B cell (primary cell): ENCODE results near the gene TMEM109. TPM values are rescaled to one million over a fixed set of nuclear protein-coding genes. Genes with fewer than 3 reads are reported as not detected.

Source experiments
- ATAC-seq: fragments of 200-7000 bp; cut with Tn5 transposase; one replicate; pipeline ENCODE4 v1.10.0; 2021; ENCODE audit warnings: low read depth, mild to moderate bottlenecking, moderate number of reproducible peaks, moderate library complexity
- CTCF ChIA-PET: fragments of 350-600 bp; sonication (Branson Sonifier 250); formaldehyde crosslinking; loops from one replicate; lab custom pipeline; 2021; ENCODE audit warnings: antibody characterized with exemption, inconsistent platforms; lab: Charles Lee
- POLR2A ChIA-PET: fragments of 350-600 bp; sonication (Branson Sonifier 250); formaldehyde crosslinking; loops from one replicate; lab custom pipeline; 2021; ENCODE audit warnings: antibody characterized with exemption; lab: Charles Lee
- DNase-seq: peaks from one replicate; pipeline ENCODE4 v3.0.0; 2013
- H2AFZ ChIP-seq: 2 replicates; pipeline ENCODE4 v1.6.1; 2012; ENCODE audit warnings: mild to moderate bottlenecking, low read depth, low read length; ENCODE audit not compliant: insufficient read depth, poor library complexity, severe bottlenecking
- H3K27ac ChIP-seq, 2 donors: 1 replicate in 1 of 2; 2 replicates in 1 of 2; pipeline ENCODE4 v1.5.1; 2012 to 2013; ENCODE audit warnings: low read length in 2 of 2, mild to moderate bottlenecking in 2 of 2, moderate library complexity in 1 of 2
- H3K27me3 ChIP-seq, 4 experiments: fragments of 200-600 bp in 1 of 4; sonication (generic) in 1 of 4; replicated peaks in 1 of 4; 1 replicate in 2 of 4; 2 replicates in 2 of 4; pipeline versions ENCODE4 v1.6.1 to v1.7.0; 2013 to 2016; ENCODE audit warnings: low read length in 3 of 4, mild to moderate bottlenecking in 2 of 4, mixed read lengths in 1 of 4, moderate library complexity in 1 of 4; ENCODE audit not compliant: insufficient read depth in 4 of 4, control insufficient read depth in 3 of 4; ENCODE audit errors: control extremely low read depth in 1 of 4
- H3K36me3 ChIP-seq, 2 experiments: replicated peaks in 1 of 2; 1 replicate in 1 of 2; 2 replicates in 1 of 2; pipeline versions ENCODE4 v1.6.1 to v1.7.1; 2013; ENCODE audit warnings: low read length in 1 of 2; ENCODE audit not compliant: insufficient read depth in 2 of 2, control insufficient read depth in 1 of 2; ENCODE audit errors: control extremely low read depth in 1 of 2, extremely low read depth in 1 of 2
- H3K4me1 ChIP-seq, 2 donors: fragments of 200-600 bp in 1 of 2; sonication (generic) in 1 of 2; 1 replicate in 1 of 2; 2 replicates in 1 of 2; pipeline versions ENCODE4 v1.5.1 to v1.6.1; 2013 to 2017; ENCODE audit warnings: low read length in 2 of 2; ENCODE audit not compliant: control insufficient read depth in 2 of 2, insufficient read depth in 2 of 2
- H3K4me2 ChIP-seq: replicated peaks from 2 replicates; pipeline ENCODE3; 2012; ENCODE audit warnings: mild to moderate bottlenecking, low read depth, low read length; ENCODE audit not compliant: poor library complexity, severe bottlenecking
- H3K4me3 ChIP-seq, 5 experiments: fragments of 200-600 bp in 1 of 5; sonication (generic) in 1 of 5; 1 replicate in 3 of 5; 2 replicates in 2 of 5; pipeline versions ENCODE4 v1.5.1 to v1.7.0; 2011 to 2016; ENCODE audit warnings: low read length in 4 of 5, mild to moderate bottlenecking in 4 of 5, low read depth in 2 of 5, control low read depth in 1 of 5, moderate library complexity in 1 of 5; ENCODE audit not compliant: insufficient read depth in 1 of 5; ENCODE audit errors: control extremely low read depth in 1 of 5, extremely low read depth in 1 of 5
- H3K79me2 ChIP-seq: fragments of 200-600 bp; sonication (generic); one replicate; pipeline ENCODE4 v1.6.0; 2016; ENCODE audit warnings: low read length; ENCODE audit not compliant: control insufficient read depth, insufficient read depth
- H3K9ac ChIP-seq: fragments of 200-600 bp; sonication (generic); 2 replicates; pipeline ENCODE4 v1.6.1; 2017; ENCODE audit warnings: mild to moderate bottlenecking, low read length, moderate library complexity
- H3K9me3 ChIP-seq, 3 donors: one replicate each; pipeline versions ENCODE4 v1.6.1 to v1.7.1; 2013; ENCODE audit warnings: low read length in 2 of 3; ENCODE audit not compliant: control insufficient read depth in 2 of 3, insufficient read depth in 1 of 3; ENCODE audit errors: control extremely low read depth in 1 of 3
- H4K20me1 ChIP-seq: 2 replicates; pipeline ENCODE4 v1.6.0; 2012; ENCODE audit warnings: mild to moderate bottlenecking, low read length; ENCODE audit not compliant: insufficient read depth, control insufficient read depth, poor library complexity, severe bottlenecking
- H3K27ac Mint-ChIP-seq: one replicate; pipeline ENCODE4 v1.8.0; 2021; ENCODE audit warnings: mixed read lengths
- H3K27me3 Mint-ChIP-seq: one replicate; pipeline ENCODE4 v1.8.0; 2021; ENCODE audit warnings: mixed read lengths
- H3K4me1 Mint-ChIP-seq: one replicate; pipeline ENCODE4 v1.8.0; 2021; ENCODE audit warnings: mixed read lengths
- H3K4me3 Mint-ChIP-seq: one replicate; pipeline ENCODE4 v1.8.0; 2021; ENCODE audit warnings: mixed read lengths
- H3K9me3 Mint-ChIP-seq: one replicate; pipeline ENCODE4 v1.8.0; 2022; ENCODE audit warnings: mixed read lengths; ENCODE audit not compliant: insufficient read depth
- EZH2 ChIP-seq: IDR thresholded peaks from 2 replicates; pipeline ENCODE4 v1.6.1; 2012; ENCODE audit warnings: borderline replicate concordance, low read depth, mild to moderate bottlenecking, moderate library complexity, low read length; ENCODE audit not compliant: insufficient read depth, poor library complexity, severe bottlenecking
- WGBS: methylation state at CpG from one replicate; pipeline ENCODE4 v1.1.5; 2013; ENCODE audit warnings: missing lambda C conversion rate; ENCODE audit not compliant: insufficient coverage; 5-methylcytosine and 5-hydroxymethylcytosine counted together
- intact Hi-C: fragments of 100-400 bp; cut with micrococcal nuclease; formaldehyde crosslinking; loops from one replicate; pipeline ENCODE4 v1.10.0; 2022
- polyA plus RNA-seq: library from polyadenylated mRNA; depleted of rRNA; stranded (reverse); fragments of >200 nt; gene quantifications from 2 replicates; pipeline ENCODE4 v1.2.3, GENCODE V29; 2012
- total RNA-seq, 2 donors: library from RNA; stranded (reverse); fragments of 120-200 nt in 1 of 2; gene quantifications; 1 replicate in 1 of 2; 2 replicates in 1 of 2; pipeline versions ENCODE4 v1.2.3 to v1.2.4, GENCODE V29; 2013 to 2022
- TF ChIP-seq, protein P1 (sequence below): fragments of 200-600 bp; IDR thresholded peaks from one replicate; pipeline ENCODE4 v1.8.0; 2022; ENCODE audit warnings: antibody characterized with exemption, mild to moderate bottlenecking

TMEM109 gene
- total and polyA plus RNA-seq, 2 donors (not counting 1 experiment from before 2014, with no cell fraction given) = 32.0 to 99.4 TPM

DNA sequence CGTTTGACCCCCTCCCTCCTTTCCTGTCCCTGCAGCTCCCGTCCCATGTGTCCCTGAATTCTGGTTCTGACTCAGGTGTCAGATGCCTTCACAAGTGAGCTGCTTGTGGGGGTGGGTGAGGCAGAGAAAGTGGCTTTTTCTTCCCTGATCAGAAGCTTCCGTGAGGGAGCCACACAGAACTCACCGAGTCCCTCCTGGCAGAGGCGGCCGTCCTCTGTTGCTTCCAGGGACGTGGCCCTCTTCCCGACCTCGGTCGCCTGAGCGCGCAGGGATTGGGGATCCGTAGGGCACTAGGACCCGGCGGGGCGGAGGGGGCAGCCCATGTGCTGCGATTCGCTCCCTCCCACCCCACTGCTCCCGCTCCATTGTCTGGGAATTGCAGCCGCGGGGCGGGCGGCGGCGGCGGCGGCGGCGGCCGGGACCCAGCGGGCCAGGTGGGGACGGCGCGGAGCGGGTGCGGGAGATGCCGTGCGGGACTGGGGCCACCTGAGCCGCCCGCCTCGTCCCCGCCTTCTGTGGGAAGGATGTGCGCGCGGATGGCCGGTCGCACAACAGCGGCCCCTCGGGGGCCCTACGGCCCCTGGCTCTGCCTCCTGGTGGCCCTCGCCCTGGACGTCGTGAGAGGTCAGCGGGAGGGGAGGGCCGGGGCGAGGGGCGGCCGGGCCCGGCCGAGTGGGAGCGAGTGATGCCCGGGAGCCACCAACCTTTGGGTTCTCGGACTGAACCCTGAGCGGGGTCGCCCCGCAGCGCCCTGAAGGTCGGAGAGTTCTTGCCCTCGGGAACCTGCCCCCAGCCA, 10.3 kb downstream of the TMEM109 start, which contains the start of gene TMEM132A:
TSS of gene TMEM132A (plus strand) at position 351 of the 796 bp plus-strand sequence. CDS start at position 525, 174 bp downstream.
- TF ChIP-seq, protein P1, sequence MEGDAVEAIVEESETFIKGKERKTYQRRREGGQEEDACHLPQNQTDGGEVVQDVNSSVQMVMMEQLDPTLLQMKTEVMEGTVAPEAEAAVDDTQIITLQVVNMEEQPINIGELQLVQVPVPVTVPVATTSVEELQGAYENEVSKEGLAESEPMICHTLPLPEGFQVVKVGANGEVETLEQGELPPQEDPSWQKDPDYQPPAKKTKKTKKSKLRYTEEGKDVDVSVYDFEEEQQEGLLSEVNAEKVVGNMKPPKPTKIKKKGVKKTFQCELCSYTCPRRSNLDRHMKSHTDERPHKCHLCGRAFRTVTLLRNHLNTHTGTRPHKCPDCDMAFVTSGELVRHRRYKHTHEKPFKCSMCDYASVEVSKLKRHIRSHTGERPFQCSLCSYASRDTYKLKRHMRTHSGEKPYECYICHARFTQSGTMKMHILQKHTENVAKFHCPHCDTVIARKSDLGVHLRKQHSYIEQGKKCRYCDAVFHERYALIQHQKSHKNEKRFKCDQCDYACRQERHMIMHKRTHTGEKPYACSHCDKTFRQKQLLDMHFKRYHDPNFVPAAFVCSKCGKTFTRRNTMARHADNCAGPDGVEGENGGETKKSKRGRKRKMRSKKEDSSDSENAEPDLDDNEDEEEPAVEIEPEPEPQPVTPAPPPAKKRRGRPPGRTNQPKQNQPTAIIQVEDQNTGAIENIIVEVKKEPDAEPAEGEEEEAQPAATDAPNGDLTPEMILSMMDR = no peak
- TF ChIP-seq EZH2 = no peak
- POLR2A ChIA-PET = interaction anchor here (1.1 to 1.6 kb wide), 2 partner anchors 9 to 11 kb away, joined by 4 to 5 read pairs; partner anchors contain the start of gene TMEM109
- H3K27ac Mint-ChIP-seq = no peak within 1 kb of the TSS

More for the DNA sequence above, 10.3 kb downstream of the TMEM109 start, which contains the start of gene TMEM132A:
- peak; percentile 43 for DNase-seq
- Histone ChIP-seq H3K4me3 (peak within 1 kb of the TSS in 4 of 5 experiments; percentile 40 to 69 (median 56)), H3K36me3 (peaks cover 0 to 37% of the 10 kb centered on the region in 2 experiments), H3K4me2 (peak within 1 kb of the TSS; percentile 94), H4K20me1 (peaks cover 48% of the 10 kb centered on the region), H3K27me3 (peaks cover 0 to 30% (median 7%) of the 10 kb centered on the region in 4 experiments), H3K9me3 (peaks cover 0 to 4% (median 0%) of the 10 kb centered on the region in 3 donors), H3K27ac (no peak within 1 kb of the TSS), H2AFZ (peak within 1 kb of the TSS; percentile 63), H3K4me1 (peaks cover 32 to 37% of the 10 kb centered on the region in 2 donors), H3K79me2 (peaks cover 18% of the 10 kb centered on the region), H3K9ac (peak within 1 kb of the TSS; percentile 67)
- under 1% methylated on average over 68 of the region's 69 CpGs for WGBS
- H3K4me1 Mint-ChIP-seq = peaks cover 33% of the 10 kb centered on the region
- H3K9me3 Mint-ChIP-seq = no peaks in the 10 kb centered on the region
- intact Hi-C loops = no loop called here
- CTCF ChIA-PET = interaction anchor here (0.9 to 5.6 kb wide), 3 partner anchors 9 to 27 kb away, joined by 3 to 26 read pairs (median 9); partner anchors contain the start of gene TMEM109
- H3K27me3 Mint-ChIP-seq = peaks cover 7% of the 10 kb centered on the region
- ATAC-seq = peak; percentile 37
- peak within 1 kb of the TSS; percentile 82 for H3K4me3 Mint-ChIP-seq
